ENCODE results near the gene B3GALT2. TPM values are rescaled to one million over a fixed set of nuclear protein-coding genes. Genes with fewer than 3 reads are reported as not detected.

Gene B3GALT2
- total RNA-seq, 3 donors from 2014 or later (not counting 1 experiment from before 2014, with no cell fraction given), result not detected

DNA sequence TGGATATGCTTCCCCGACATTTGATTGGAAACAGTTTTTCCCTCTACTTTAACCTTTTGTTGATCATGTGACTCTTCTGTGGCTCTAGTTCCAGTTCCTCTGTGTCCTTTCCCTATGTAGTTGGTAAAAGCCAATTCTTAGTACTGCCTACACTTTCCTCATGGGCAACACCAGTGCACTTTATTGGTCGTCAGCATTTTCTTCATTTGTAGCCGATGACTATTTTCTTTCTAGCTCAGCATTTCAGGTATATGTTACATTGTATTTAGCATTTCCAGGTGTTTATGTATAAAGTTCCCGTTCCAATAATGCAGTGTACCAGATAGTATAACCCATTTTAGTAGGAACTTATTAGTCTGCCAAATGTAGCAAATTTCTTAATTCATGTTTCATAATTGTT is 27.6 kb upstream of the B3GALT2 start:
- peaks cover 20 to 29% of the 10 kb centered on the region in 2 donors for H3K4me1 Mint-ChIP-seq

GRCh38 chr1:193212637-193213036 is 26.2 kb upstream of the B3GALT2 start:
- Histone ChIP-seq H3K9me3 (ENCODE audit: control insufficient read depth, insufficient read depth, low read length) (no peaks in the 10 kb centered on the region), H3K27ac (ENCODE audit: low read length) (no peak overlapping the region), H3K4me3 (ENCODE audit: low read length) (no peak overlapping the region), H3K4me1 (ENCODE audit: control insufficient read depth, insufficient read depth, low read length) (no peaks in the 10 kb centered on the region), H3K27me3 (ENCODE audit: control insufficient read depth, insufficient read depth, low read length) (no peaks in the 10 kb centered on the region), H3K36me3 (ENCODE audit: control insufficient read depth, insufficient read depth, low read length) (peaks cover 31% of the 10 kb centered on the region)
- Mint-ChIP-seq H3K4me1 (peaks cover 24 to 40% of the 10 kb centered on the region in 2 donors), H3K9me3 (peaks cover 0 to 2% of the 10 kb centered on the region in 2 donors), H3K4me3 (no peak overlapping the region), H3K27ac (no peak overlapping the region), H3K27me3 (ENCODE audit: low read depth in 2 of 2) (no peaks in the 10 kb centered on the region), H3K36me3 (peaks cover 13% of the 10 kb centered on the region)
- intact Hi-C loops (cut with micrococcal nuclease), result no loop called here
- no peak for TF ChIP-seq CTCF (IDR thresholded peaks at IDR 0.05)
- DNase-seq (no peak), ATAC-seq (no peak)
- 90% methylated on average over 2 of the region's 2 CpGs for WGBS (ENCODE audit: insufficient coverage)

More for the DNA sequence above, 27.6 kb upstream of the B3GALT2 start:
- no peaks in the 10 kb centered on the region for H3K27me3 ChIP-seq (ENCODE audit: control insufficient read depth, insufficient read depth, low read length)
- no peaks in the 10 kb centered on the region for H3K9me3 ChIP-seq (ENCODE audit: control insufficient read depth, insufficient read depth, low read length)
- Mint-ChIP-seq H3K36me3 (no peaks in the 10 kb centered on the region), H3K27me3 (ENCODE audit: low read depth in 2 of 2) (no peaks in the 10 kb centered on the region), H3K27ac (no peak overlapping the region), H3K4me3 (no peak overlapping the region), H3K9me3 (no peaks in the 10 kb centered on the region)
- H3K4me1 ChIP-seq (ENCODE audit: control insufficient read depth, insufficient read depth, low read length), result no peaks in the 10 kb centered on the region
- peaks cover 32% of the 10 kb centered on the region for H3K36me3 ChIP-seq (ENCODE audit: control insufficient read depth, insufficient read depth, low read length)
- 100% methylated on average over 3 of the region's 4 CpGs for whole genome bisulfite sequencing (ENCODE audit: insufficient coverage)
- no peak overlapping the region for H3K4me3 ChIP-seq (ENCODE audit: low read length)
- intact Hi-C loops (cut with micrococcal nuclease), result no loop called here
- H3K27ac ChIP-seq (ENCODE audit: low read length), result no peak overlapping the region
- ATAC-seq (no peak), DNase-seq (no peak)
- no peak for TF ChIP-seq CTCF (IDR thresholded peaks at IDR 0.05)

- DNase-seq (no peak), ATAC-seq (peak in 2 of 3 donors; percentile 26 to 41)
- H3K27ac Mint-ChIP-seq, result peak overlapping the region; percentile 45 to 59
- Histone ChIP-seq H3K9me3 (ENCODE audit: control insufficient read depth, insufficient read depth, low read length) (peaks cover 4% of the 10 kb centered on the region), H3K36me3 (ENCODE audit: control insufficient read depth, insufficient read depth, low read length) (peaks cover 31% of the 10 kb centered on the region), H3K27ac (ENCODE audit: low read length) (no peak overlapping the region), H3K27me3 (ENCODE audit: control insufficient read depth, insufficient read depth, low read length) (no peaks in the 10 kb centered on the region), H3K4me1 (ENCODE audit: control insufficient read depth, insufficient read depth, low read length) (no peaks in the 10 kb centered on the region), H3K4me3 (ENCODE audit: low read length) (no peak overlapping the region)
- TF ChIP-seq CTCF (IDR thresholded peaks at IDR 0.05), result no peak
- WGBS (ENCODE audit: insufficient coverage), result 80% methylated on average over 1 of the region's 1 CpG
- peaks cover 21 to 40% of the 10 kb centered on the region in 2 donors for H3K4me1 Mint-ChIP-seq
- peaks cover 24% of the 10 kb centered on the region for H3K36me3 Mint-ChIP-seq
- H3K27me3 Mint-ChIP-seq (ENCODE audit: low read depth in 2 of 2), result no peaks in the 10 kb centered on the region
- peaks cover 5 to 6% of the 10 kb centered on the region in 2 donors for H3K9me3 Mint-ChIP-seq
- no peak overlapping the region for H3K4me3 Mint-ChIP-seq
- intact Hi-C loops (cut with micrococcal nuclease), result no loop called here
These were observed 25.1 kb upstream of the B3GALT2 start for GRCh38 chr1:193211539-193211938.

DNA sequence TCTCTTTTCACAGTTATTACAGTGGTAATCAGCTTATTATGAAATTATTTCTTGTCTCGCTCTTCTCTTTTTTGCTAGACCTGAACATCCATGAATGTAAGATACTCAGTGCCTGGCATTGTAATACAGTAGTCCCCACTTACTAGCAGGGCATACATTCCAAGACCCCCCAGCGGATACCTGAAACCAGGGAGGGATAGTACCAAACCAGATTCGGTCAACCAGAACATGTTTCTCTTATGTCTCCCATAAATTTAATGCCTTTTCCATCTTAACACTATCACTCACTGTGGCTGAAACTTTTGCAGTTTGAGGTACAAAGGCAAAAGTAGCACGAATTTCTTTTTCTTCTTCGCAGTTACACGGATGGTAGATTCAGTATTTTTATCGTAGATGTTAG is 24.6 kb upstream of the B3GALT2 start:
- H3K27ac ChIP-seq (ENCODE audit: low read length), result no peak overlapping the region
- peaks cover 30% of the 10 kb centered on the region for H3K36me3 Mint-ChIP-seq
- H3K9me3 Mint-ChIP-seq, result peaks cover 6 to 8% of the 10 kb centered on the region in 2 donors
- no peak overlapping the region for H3K4me3 ChIP-seq (ENCODE audit: low read length)
- no peaks in the 10 kb centered on the region for H3K4me1 ChIP-seq (ENCODE audit: control insufficient read depth, insufficient read depth, low read length)
- no peak for TF ChIP-seq CTCF (IDR thresholded peaks at IDR 0.05)
- 98% methylated on average over 6 of the region's 7 CpGs for WGBS (ENCODE audit: insufficient coverage)
- H3K27me3 ChIP-seq (ENCODE audit: control insufficient read depth, insufficient read depth, low read length), result no peaks in the 10 kb centered on the region
- H3K36me3 ChIP-seq (ENCODE audit: control insufficient read depth, insufficient read depth, low read length), result peaks cover 35% of the 10 kb centered on the region
- DNase-seq (no peak), ATAC-seq (no peak)
- peaks cover 4% of the 10 kb centered on the region for H3K9me3 ChIP-seq (ENCODE audit: control insufficient read depth, insufficient read depth, low read length)
- H3K27me3 Mint-ChIP-seq (ENCODE audit: low read depth in 2 of 2), result no peaks in the 10 kb centered on the region
- peaks cover 21 to 34% of the 10 kb centered on the region in 2 donors for H3K4me1 Mint-ChIP-seq
- intact Hi-C loops (cut with micrococcal nuclease), result no loop called here
- H3K4me3 Mint-ChIP-seq, result no peak overlapping the region
- peak overlapping the region; percentile 45 to 59 for H3K27ac Mint-ChIP-seq

Measured in natural killer cell (primary cell).